HG03139 (cell line): Measurements from ENCODE around the gene ZNF695.

Experiments used
- ATAC-seq: cut with Tn5 transposase; IDR thresholded peaks from one replicate; pipeline ENCODE4 v1.9.1; 2021; ENCODE audit not compliant: unreplicated experiment

The ZNF695 gene

DNA sequence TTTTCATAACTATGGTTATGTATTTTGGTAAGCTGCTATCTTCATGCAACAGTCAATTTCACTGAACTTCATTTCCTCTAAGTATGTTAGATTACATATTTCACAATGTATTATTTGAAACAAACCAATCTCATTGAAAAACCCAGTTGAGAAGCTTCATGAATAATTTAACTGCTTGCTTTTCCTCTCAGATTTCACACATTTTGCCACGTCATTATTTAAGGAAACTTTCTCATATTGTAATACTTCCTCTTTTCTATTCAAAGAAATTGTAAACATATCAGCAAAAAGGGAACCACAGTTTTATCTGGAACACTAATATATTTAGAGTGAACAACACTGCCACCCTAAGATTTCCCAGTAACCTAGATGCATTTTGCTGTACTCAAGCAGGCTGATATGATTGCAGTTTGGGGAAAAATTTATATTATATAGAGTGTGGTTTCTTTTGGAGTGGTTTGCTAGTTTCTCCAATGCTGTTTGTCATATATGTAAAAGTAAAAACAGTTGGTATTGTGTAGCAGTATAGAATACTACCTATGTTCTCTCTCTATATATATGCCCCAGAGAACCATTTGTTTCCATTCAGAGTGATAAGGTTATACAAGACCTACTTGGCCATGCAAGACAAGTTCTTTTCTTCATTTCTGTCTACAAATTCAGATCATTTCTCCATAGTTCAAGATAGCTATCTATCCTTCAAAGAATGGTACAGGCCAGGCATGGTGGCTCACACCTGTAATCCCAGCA, 47.7 kb downstream of the ZNF695 start:
- no peak for ATAC-seq

DNA sequence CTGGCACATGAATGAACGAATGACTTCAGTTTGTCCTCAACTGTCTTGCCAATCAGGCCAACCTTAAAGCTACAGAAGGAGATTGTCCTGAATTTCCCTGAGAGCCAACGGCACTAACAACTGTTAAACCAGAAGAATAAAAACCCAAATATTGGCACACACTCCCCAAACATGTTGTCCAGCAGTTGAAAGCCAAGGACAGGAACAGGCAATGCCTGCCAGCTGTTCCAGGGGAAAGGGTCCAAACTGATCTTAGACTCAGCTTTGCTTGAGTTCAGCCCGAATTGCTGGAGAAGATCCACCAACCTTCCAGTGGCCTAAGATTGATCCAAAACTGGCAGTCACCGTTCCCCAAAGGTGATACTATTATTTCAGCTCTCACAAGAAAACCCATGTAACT, 53.7 kb downstream of the ZNF695 start:
- ATAC-seq = no peak

DNA sequence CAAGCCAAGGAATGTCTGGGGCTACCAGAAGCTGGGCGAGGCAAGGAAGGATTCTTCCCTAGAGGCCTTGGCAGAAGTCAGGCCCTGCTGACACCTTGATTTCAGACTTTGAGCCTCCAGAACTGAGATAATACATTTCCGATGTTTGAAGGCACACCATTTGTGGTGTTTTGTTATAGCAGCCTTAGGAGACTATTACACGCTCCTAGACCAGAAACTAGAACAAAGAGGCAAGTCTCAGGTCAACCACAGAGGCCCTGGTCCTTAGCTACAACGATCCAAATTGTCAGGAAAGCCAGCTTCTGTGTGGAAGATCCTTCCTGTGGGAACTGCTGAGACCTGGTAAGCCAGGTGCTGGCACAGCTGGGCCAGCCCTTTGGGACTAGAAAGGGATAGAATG, 56.4 kb downstream of the ZNF695 start:
- no peak for ATAC-seq

DNA sequence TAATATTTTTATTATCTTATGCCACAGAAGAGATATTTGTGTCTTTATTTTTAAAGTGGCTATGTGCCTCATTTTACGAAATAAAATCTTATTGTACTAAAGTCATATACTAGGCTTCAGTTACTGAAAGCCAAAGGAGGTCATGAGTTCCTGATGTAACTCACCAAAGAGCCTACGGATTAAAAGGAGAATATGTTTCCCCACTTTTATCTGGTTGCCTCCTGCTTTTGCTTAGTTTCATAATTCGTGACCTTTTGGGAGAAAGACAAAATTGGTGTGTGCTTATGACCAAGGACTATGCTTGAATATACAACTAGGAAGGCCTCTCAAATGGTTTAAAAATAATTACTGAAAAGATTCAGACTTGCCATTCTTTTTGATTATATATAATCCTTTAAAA, 57.9 kb downstream of the ZNF695 start:
- no peak for ATAC-seq

DNA sequence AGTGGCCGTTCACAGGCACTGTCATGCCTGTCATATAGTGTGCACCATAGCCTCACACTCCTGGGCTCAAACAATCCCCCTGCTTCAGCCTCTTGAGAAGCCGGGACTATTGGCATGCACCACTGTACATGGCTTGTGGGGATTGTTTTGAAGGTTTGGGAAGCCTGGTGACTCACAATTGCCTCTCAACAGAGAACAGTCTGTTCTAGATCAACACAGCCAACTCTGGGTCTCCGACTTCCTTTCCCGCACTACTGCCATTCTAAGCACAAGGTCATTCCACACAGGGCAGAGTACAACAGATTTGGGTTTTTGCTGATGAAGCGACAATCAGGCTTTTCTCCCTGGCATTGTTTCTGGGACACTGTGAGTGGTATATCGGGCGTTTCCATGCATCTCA, 60.6 kb downstream of the ZNF695 start:
- ATAC-seq = no peak

DNA sequence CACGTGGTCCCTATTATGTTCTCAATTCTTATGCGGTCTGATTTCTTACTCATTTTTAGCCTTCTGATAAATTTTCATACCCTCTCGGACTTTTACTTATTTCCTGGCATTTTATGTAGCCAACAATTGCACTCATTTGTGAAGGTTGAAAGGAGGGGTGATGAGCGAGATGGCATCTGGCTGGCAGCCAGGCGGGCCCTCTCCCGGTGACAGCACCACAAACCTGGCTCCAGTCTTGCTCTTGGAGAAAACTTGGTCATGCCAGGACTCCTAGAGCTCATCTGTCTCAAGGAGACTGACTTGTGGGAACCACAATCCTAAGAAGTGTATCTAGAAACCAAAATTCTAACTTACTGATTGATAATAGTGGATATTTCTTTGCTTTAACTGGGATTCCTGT, 61.5 kb downstream of the ZNF695 start:
- no peak for ATAC-seq
